Gastroesophageal sphincter (tissue), 4 donors: ENCODE results near the gene USP46. TPM values are rescaled to one million over a fixed set of nuclear protein-coding genes. Genes with fewer than 3 reads are reported as not detected.

Experiments
- ATAC-seq: fragments of 150-250 bp; one replicate; pipeline ENCODE4 v1.9.1; 2016; ENCODE audit warnings: mild to moderate bottlenecking, moderate library complexity
- H3K27ac ChIP-seq, 4 donors: fragments of 200-600 bp; sonication (generic) in 3 of 4; 1 replicate in 3 of 4; 2 replicates in 1 of 4; pipeline ENCODE4 v1.5.1; 2016 to 2019
- H3K27me3 ChIP-seq: fragments of 200-600 bp; sonication (generic); one replicate; pipeline ENCODE4 v1.5.1; 2019
- H3K36me3 ChIP-seq, 2 donors: fragments of 200-600 bp; sonication (generic); one replicate each; pipeline ENCODE4 v1.5.1; 2019; ENCODE audit warnings: control low read depth in 1 of 2
- H3K4me1 ChIP-seq, 3 donors: fragments of 200-600 bp; sonication (generic); 1 replicate in 2 of 3; 2 replicates in 1 of 3; pipeline ENCODE4 v1.5.1; 2016 to 2019; ENCODE audit warnings: control low read depth in 2 of 3
- H3K4me3 ChIP-seq, 2 donors: fragments of 200-600 bp; sonication (generic); one replicate each; pipeline ENCODE4 v1.5.1; 2019; ENCODE audit warnings: mild to moderate bottlenecking in 1 of 2, moderate library complexity in 1 of 2
- H3K9me3 ChIP-seq, 3 donors: fragments of 200-600 bp; sonication (generic); one replicate each; pipeline ENCODE4 v1.5.1; 2017 to 2019; ENCODE audit warnings: control low read depth in 2 of 3
- CTCF ChIP-seq, 4 experiments: fragments of 200-600 bp in 2 of 4; fragments of 450-650 bp in 2 of 4; sonication (generic) in 1 of 4; IDR thresholded peaks; one replicate each; pipeline ENCODE4 v1.5.1; 2017 to 2019; ENCODE audit warnings: antibody characterized with exemption in 4 of 4, mild to moderate bottlenecking in 2 of 4, moderate library complexity in 2 of 4
- EP300 ChIP-seq: sonication (generic); formaldehyde crosslinking; IDR thresholded peaks from one replicate; pipeline ENCODE4 v1.6.1; 2017; ENCODE audit warnings: antibody characterized with exemption, mild to moderate bottlenecking
- POLR2A ChIP-seq, 2 donors: fragments of 450-650 bp; IDR thresholded peaks; one replicate each; pipeline ENCODE4 v1.6.1; 2017; ENCODE audit warnings: antibody characterized with exemption in 2 of 2, mild to moderate bottlenecking in 2 of 2, moderate library complexity in 1 of 2
- POLR2AphosphoS5 ChIP-seq: sonication (generic); formaldehyde crosslinking; IDR thresholded peaks from one replicate; pipeline ENCODE4 v1.6.1; 2017; ENCODE audit warnings: antibody characterized with exemption
- WGBS, 2 donors: methylation state at CpG; one replicate each; pipeline ENCODE4 v1.1.5; 2018; ENCODE audit warnings: low coverage in 1 of 2; 5-methylcytosine and 5-hydroxymethylcytosine counted together
- total RNA-seq, 4 donors: library from RNA; depleted of rRNA; stranded (reverse); fragments of >200 nt; gene quantifications; one replicate each; pipeline ENCODE4 v1.1.0, GENCODE V29; 2016

Gene USP46
- total RNA-seq, 4 donors from 2014 or later, result 8.1 to 9.5 (median 8.7) TPM

GRCh38 chr4:52588097-52588496 lies 71.0 kb downstream of the USP46 start:
- ATAC-seq, result peak; percentile 41
- H3K4me3 ChIP-seq, result no peak overlapping the region
- no peaks in the 10 kb centered on the region for H3K9me3 ChIP-seq
- 0 to 29% methylated on average over 1 of the region's 2 CpGs for WGBS, 2 donors
- no peaks in the 10 kb centered on the region for H3K4me1 ChIP-seq
- no peak overlapping the region for H3K27ac ChIP-seq
- no peaks in the 10 kb centered on the region for H3K27me3 ChIP-seq
- TF ChIP-seq CTCF (IDR thresholded peaks at IDR 0.05) (peak in 2 of 4 experiments; percentile 18 to 62), POLR2AphosphoS5 (no peak)
- peaks cover 0 to 5% of the 10 kb centered on the region in 2 donors for H3K36me3 ChIP-seq

- Histone ChIP-seq H3K9me3 (no peaks in the 10 kb centered on the region), H3K4me1 (no peaks in the 10 kb centered on the region), H3K27me3 (no peaks in the 10 kb centered on the region), H3K4me3 (no peak overlapping the region), H3K27ac (no peak overlapping the region), H3K36me3 (no peaks in the 10 kb centered on the region)
- TF ChIP-seq CTCF (IDR thresholded peaks at IDR 0.05) (no peak), POLR2A (IDR thresholded peaks at IDR 0.05) (no peak), POLR2AphosphoS5 (no peak), EP300 (no peak)
- ATAC-seq, result no peak
- WGBS, 2 donors, result 6 to 8% methylated on average over 3 of the region's 3 CpGs
Observed at GRCh38 chr4:52586069-52586468, 73.0 kb downstream of the USP46 start.

GRCh38 chr4:52585379-52585778 lies 73.7 kb downstream of the USP46 start:
- Histone ChIP-seq H3K4me3 (no peak overlapping the region), H3K36me3 (no peaks in the 10 kb centered on the region), H3K27ac (no peak overlapping the region), H3K4me1 (no peaks in the 10 kb centered on the region), H3K9me3 (no peaks in the 10 kb centered on the region), H3K27me3 (no peaks in the 10 kb centered on the region)
- TF ChIP-seq POLR2A (IDR thresholded peaks at IDR 0.05) (no peak), EP300 (no peak), CTCF (IDR thresholded peaks at IDR 0.05) (no peak), POLR2AphosphoS5 (no peak)
- 75 to 83% methylated on average over 2 of the region's 2 CpGs for WGBS, 2 donors
- ATAC-seq, result no peak

GRCh38 chr4:52579602-52580272 lies 79.4 kb downstream of the USP46 start:
- no peaks in the 10 kb centered on the region for H3K4me1 ChIP-seq
- no peaks in the 10 kb centered on the region for H3K9me3 ChIP-seq
- 88 to 89% methylated on average over 2 to 4 of the region's 4 CpGs for WGBS, 2 donors
- no peak for ATAC-seq
- no peak overlapping the region for H3K4me3 ChIP-seq
- no peaks in the 10 kb centered on the region for H3K36me3 ChIP-seq
- no peak for TF ChIP-seq CTCF (IDR thresholded peaks at IDR 0.05)
- TF ChIP-seq POLR2AphosphoS5, result no peak
- no peak for TF ChIP-seq EP300
- no peak for TF ChIP-seq POLR2A (IDR thresholded peaks at IDR 0.05)
- no peaks in the 10 kb centered on the region for H3K27me3 ChIP-seq
- H3K27ac ChIP-seq, result no peak overlapping the region

GRCh38 chr4:52578951-52579350 lies 80.2 kb downstream of the USP46 start:
- H3K4me1 ChIP-seq, result peaks cover 0 to 4% (median 0%) of the 10 kb centered on the region in 3 donors
- no peaks in the 10 kb centered on the region for H3K36me3 ChIP-seq
- no peak for TF ChIP-seq POLR2A (IDR thresholded peaks at IDR 0.05)
- TF ChIP-seq CTCF (IDR thresholded peaks at IDR 0.05), result no peak
- no peak for TF ChIP-seq EP300
- TF ChIP-seq POLR2AphosphoS5, result no peak
- H3K9me3 ChIP-seq, result no peaks in the 10 kb centered on the region
- no peak overlapping the region for H3K27ac ChIP-seq
- no peak for ATAC-seq
- WGBS, 2 donors, result 100% methylated on average over 1 to 2 of the region's 2 CpGs
- no peaks in the 10 kb centered on the region for H3K27me3 ChIP-seq
- H3K4me3 ChIP-seq, result no peak overlapping the region
